A549 (cell line): ENCODE data around the gene TNNI2.

Experiments used
- JUN ChIP-seq, 2 experiments: fragments of >200 bp; sonication (Bioruptor Twin); formaldehyde crosslinking; IDR thresholded peaks; 2 replicates in 1 of 2; 3 replicates in 1 of 2; pipeline ENCODE4 v1.6.1; 2016 to 2017
- MAFK ChIP-seq: fragments of 450-650 bp; IDR thresholded peaks from 2 replicates; pipeline ENCODE4 v1.6.1; 2014; ENCODE audit not compliant: partially characterized antibody
- MYC ChIP-seq: IDR thresholded peaks from 2 replicates; pipeline ENCODE4 v1.6.1; 2012; ENCODE audit warnings: mild to moderate bottlenecking, inconsistent platforms, low read length, improper control_type of control experiment, borderline replicate concordance
- TFCP2L1 ChIP-seq: fragments of 250-450 bp; sonication (Bioruptor Pico); IDR thresholded peaks from 2 replicates; pipeline ENCODE4 v1.5.0; 2021; ENCODE audit warnings: mild to moderate bottlenecking
- TF ChIP-seq, protein P1 (sequence below): fragments of >200 bp; sonication (Bioruptor Twin); formaldehyde crosslinking; IDR thresholded peaks from 3 replicates; pipeline ENCODE4 v1.5.1; 2016

DNA sequence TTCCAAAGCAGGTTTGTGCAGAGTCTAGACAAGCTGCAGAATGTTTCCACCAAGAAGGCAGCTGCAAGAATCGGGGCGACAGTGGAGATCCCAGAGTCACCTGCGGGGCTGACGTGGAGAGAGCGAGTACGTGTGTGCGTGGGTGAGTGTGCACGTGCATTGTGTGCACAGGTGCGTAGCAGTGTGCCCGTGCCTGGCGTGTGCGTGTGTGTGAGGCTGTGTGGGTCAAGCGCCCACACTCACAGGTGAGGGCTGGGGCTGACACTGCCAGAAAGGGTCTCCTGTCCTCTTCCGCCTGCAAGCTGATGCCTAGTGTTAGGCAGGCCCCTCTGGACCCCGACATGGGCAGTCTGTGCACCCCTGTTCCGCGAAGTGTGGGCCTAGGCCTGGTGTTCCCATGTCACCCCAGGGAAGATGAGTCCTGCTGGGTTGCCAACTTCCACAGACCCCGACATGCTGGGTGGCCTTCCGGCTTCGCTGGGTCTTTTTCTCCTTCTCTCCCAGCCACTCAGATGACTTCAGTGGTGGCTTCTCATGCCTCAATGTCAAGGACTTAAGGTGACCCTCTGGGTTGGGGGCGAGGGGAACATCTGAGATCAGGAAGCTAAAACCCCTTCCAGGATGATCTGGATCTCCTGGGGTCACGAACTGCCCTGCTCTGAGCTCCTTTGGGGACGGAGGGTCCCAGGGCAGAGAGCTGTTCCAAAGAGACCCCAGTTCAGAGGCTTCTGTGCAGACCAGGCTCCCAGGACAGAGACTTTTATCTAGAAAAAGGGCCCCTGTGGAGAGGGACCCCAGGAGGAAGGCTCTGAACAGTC is 14.4 kb upstream of the TNNI2 start:
- TF ChIP-seq MAFK, result no peak
- no peak for TF ChIP-seq TFCP2L1 (CRISPR knock-in tag)
- no peak for TF ChIP-seq JUN (IDR thresholded peaks at IDR 0.05)
- TF ChIP-seq, protein P1, sequence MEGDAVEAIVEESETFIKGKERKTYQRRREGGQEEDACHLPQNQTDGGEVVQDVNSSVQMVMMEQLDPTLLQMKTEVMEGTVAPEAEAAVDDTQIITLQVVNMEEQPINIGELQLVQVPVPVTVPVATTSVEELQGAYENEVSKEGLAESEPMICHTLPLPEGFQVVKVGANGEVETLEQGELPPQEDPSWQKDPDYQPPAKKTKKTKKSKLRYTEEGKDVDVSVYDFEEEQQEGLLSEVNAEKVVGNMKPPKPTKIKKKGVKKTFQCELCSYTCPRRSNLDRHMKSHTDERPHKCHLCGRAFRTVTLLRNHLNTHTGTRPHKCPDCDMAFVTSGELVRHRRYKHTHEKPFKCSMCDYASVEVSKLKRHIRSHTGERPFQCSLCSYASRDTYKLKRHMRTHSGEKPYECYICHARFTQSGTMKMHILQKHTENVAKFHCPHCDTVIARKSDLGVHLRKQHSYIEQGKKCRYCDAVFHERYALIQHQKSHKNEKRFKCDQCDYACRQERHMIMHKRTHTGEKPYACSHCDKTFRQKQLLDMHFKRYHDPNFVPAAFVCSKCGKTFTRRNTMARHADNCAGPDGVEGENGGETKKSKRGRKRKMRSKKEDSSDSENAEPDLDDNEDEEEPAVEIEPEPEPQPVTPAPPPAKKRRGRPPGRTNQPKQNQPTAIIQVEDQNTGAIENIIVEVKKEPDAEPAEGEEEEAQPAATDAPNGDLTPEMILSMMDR, result no peak
- TF ChIP-seq MYC, result no peak
